HL-60 (cell line): ENCODE results near the gene SYT7.

Source experiments
- GABPA ChIP-seq: IDR thresholded peaks from 2 replicates; pipeline ENCODE4 v1.6.1; 2012; ENCODE audit warnings: low read depth
- POLR2AphosphoS5 ChIP-seq: IDR thresholded peaks from 2 replicates; pipeline ENCODE4 v1.6.1; 2012; ENCODE audit warnings: low read depth
- REST ChIP-seq: IDR thresholded peaks from 2 replicates; pipeline ENCODE4 v1.6.1; 2012; ENCODE audit warnings: low read depth; ENCODE audit not compliant: insufficient replicate concordance
- TF ChIP-seq, protein P1 (sequence below): IDR thresholded peaks from one replicate; pipeline ENCODE4 v1.5.1; 2011; ENCODE audit warnings: low read length, control low read depth, inconsistent platforms; ENCODE audit not compliant: insufficient read depth

DNA sequence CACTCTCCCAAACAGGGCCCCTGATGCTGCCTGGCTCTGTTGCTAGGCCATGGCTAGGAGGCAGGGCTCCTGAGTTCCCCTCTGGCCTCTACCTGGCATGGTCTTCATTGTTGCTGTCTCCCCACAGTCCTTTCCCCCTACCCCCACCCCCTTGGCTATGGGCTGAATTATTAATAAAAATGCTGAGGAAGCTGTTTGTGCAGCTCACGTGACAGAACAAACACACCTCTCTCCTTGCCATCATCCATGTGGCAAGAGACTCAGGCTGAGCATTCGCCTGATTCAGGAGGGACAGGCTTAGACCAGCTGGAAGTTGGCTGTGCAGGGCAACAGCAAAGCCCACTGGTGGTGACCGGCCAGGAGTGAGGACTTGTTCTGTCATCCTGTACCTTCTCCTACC lies 4.2 kb upstream of the SYT7 start:
- TF ChIP-seq POLR2AphosphoS5 = no peak
- TF ChIP-seq GABPA = no peak
- TF ChIP-seq, protein P1, sequence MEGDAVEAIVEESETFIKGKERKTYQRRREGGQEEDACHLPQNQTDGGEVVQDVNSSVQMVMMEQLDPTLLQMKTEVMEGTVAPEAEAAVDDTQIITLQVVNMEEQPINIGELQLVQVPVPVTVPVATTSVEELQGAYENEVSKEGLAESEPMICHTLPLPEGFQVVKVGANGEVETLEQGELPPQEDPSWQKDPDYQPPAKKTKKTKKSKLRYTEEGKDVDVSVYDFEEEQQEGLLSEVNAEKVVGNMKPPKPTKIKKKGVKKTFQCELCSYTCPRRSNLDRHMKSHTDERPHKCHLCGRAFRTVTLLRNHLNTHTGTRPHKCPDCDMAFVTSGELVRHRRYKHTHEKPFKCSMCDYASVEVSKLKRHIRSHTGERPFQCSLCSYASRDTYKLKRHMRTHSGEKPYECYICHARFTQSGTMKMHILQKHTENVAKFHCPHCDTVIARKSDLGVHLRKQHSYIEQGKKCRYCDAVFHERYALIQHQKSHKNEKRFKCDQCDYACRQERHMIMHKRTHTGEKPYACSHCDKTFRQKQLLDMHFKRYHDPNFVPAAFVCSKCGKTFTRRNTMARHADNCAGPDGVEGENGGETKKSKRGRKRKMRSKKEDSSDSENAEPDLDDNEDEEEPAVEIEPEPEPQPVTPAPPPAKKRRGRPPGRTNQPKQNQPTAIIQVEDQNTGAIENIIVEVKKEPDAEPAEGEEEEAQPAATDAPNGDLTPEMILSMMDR = no peak
- TF ChIP-seq REST = no peak
